ENCODE data around the gene PPP1R7. TPM values are rescaled to one million over a fixed set of nuclear protein-coding genes. Genes with fewer than 3 reads are reported as not detected.

PPP1R7 gene
- total and polyA plus RNA-seq, 4 donors = 18.0 to 45.8 (median 29.0) TPM

DNA sequence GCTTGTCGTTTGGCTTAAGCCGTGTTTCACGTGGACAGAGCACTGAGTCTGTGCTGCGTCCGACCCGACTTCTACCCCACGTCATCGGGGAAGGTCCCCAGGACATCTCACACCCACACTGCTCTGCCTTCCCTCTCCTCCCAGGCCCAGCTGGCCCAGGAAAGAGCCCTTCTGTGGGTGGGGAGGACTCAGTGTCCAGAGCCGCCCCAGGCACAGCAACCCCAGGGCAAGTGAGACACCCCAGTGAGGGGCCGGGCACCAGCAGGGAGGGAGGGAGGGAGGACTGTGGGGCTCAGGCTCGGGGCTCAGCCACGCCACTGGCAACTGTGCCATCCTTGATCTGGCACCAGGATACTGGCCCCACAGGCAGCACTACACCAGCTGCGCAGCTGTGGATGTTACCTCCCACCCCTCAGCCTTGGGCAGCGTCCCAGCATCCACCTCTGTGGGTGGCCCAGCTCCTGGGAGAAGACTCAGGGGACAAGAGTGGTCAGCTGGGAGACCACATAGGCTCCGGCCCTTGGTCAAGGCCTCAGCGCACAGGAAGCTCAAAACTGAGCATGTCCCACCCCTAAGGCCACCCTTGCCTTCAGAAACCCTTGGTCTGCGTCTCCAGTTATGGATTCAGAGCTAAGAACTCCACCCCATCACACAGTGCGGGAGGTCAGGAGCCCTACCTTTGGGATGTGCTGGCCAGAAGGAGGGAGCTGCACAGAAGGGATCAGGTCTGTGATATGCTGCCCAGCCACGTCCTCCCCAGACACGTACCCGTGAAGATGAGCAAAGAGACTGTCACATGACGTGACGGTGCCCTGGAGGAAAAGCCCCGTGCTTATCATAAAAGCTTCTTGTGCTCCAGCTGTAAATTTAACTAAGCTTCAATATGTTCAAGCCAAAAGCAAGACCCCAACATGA is 12.7 kb upstream of the PPP1R7 start (continued):
- TF ChIP-seq, protein P1, sequence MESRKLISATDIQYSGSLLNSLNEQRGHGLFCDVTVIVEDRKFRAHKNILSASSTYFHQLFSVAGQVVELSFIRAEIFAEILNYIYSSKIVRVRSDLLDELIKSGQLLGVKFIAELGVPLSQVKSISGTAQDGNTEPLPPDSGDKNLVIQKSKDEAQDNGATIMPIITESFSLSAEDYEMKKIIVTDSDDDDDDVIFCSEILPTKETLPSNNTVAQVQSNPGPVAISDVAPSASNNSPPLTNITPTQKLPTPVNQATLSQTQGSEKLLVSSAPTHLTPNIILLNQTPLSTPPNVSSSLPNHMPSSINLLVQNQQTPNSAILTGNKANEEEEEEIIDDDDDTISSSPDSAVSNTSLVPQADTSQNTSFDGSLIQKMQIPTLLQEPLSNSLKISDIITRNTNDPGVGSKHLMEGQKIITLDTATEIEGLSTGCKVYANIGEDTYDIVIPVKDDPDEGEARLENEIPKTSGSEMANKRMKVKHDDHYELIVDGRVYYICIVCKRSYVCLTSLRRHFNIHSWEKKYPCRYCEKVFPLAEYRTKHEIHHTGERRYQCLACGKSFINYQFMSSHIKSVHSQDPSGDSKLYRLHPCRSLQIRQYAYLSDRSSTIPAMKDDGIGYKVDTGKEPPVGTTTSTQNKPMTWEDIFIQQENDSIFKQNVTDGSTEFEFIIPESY (IDR thresholded peaks at IDR 0.05) = no peak
- TF ChIP-seq RAD21 (IDR thresholded peaks at IDR 0.05) = no peak
- no peak for TF ChIP-seq NR2F2 (IDR thresholded peaks at IDR 0.05)

DNA sequence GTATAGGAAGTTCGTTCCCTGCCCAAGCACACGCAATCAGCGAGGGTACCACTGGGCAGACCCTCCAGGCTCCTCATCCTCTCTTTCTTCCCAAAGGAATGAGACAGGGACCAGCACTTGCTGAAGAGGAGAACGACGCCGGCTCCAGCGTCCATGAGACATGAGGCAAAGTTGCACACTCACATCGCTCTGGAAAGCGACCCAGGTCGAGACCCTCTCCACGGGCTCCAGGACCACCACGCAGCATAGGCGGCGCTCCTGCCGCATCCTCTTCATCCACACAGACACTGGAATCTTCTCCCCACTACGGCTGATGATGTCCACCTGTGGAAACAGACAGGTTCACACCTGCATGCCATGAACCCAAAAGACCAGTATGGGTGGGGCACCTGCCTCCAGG is 11.8 kb upstream of the PPP1R7 start:
- Histone ChIP-seq H3K9ac (ENCODE audit: low read depth in 1 of 2, low read length in 2 of 2) (no peak overlapping the region), H3K9me3 (ENCODE audit: control insufficient read depth in 4 of 4, low read length in 3 of 4) (no peaks in the 10 kb centered on the region), H3K27me3 (ENCODE audit: control insufficient read depth in 4 of 4, insufficient read depth in 4 of 4, low read length in 3 of 4) (no peaks in the 10 kb centered on the region), H3K27ac (ENCODE audit: low read depth in 1 of 2, low read length in 2 of 2) (no peak overlapping the region), H3K36me3 (ENCODE audit: control insufficient read depth in 4 of 4, insufficient read depth in 3 of 4, low read depth in 1 of 4, low read length in 3 of 4) (peaks cover 0 to 4% (median 0%) of the 10 kb centered on the region in 4 donors), H3K4me3 (ENCODE audit: low read depth in 1 of 3, low read length in 3 of 3) (no peak overlapping the region), H3K4me1 (ENCODE audit: control insufficient read depth in 4 of 4, insufficient read depth in 4 of 4, low read length in 3 of 4) (peaks cover 1 to 11% (median 8%) of the 10 kb centered on the region in 4 donors)
- 97% methylated on average over 16 of the region's 16 CpGs for WGBS
- no peak for TF ChIP-seq NR2F2 (IDR thresholded peaks at IDR 0.05)
- TF ChIP-seq TAF1 (conservative IDR thresholded peaks at IDR 0.05) = no peak
- TF ChIP-seq RXRA (IDR thresholded peaks at IDR 0.05) = no peak
- TF ChIP-seq, protein P1 (IDR thresholded peaks at IDR 0.05) = no peak
- TF ChIP-seq, protein P2, sequence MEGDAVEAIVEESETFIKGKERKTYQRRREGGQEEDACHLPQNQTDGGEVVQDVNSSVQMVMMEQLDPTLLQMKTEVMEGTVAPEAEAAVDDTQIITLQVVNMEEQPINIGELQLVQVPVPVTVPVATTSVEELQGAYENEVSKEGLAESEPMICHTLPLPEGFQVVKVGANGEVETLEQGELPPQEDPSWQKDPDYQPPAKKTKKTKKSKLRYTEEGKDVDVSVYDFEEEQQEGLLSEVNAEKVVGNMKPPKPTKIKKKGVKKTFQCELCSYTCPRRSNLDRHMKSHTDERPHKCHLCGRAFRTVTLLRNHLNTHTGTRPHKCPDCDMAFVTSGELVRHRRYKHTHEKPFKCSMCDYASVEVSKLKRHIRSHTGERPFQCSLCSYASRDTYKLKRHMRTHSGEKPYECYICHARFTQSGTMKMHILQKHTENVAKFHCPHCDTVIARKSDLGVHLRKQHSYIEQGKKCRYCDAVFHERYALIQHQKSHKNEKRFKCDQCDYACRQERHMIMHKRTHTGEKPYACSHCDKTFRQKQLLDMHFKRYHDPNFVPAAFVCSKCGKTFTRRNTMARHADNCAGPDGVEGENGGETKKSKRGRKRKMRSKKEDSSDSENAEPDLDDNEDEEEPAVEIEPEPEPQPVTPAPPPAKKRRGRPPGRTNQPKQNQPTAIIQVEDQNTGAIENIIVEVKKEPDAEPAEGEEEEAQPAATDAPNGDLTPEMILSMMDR (IDR thresholded peaks at IDR 0.05; ENCODE audit: low read depth, low read length, missing input control) = no peak
- TF ChIP-seq, protein P3, sequence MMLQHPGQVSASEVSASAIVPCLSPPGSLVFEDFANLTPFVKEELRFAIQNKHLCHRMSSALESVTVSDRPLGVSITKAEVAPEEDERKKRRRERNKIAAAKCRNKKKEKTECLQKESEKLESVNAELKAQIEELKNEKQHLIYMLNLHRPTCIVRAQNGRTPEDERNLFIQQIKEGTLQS (IDR thresholded peaks at IDR 0.05) = no peak
- TF ChIP-seq FOXA2 (IDR thresholded peaks at IDR 0.05) = no peak
- no peak for DNase-seq (ENCODE audit: low spot score)

DNA sequence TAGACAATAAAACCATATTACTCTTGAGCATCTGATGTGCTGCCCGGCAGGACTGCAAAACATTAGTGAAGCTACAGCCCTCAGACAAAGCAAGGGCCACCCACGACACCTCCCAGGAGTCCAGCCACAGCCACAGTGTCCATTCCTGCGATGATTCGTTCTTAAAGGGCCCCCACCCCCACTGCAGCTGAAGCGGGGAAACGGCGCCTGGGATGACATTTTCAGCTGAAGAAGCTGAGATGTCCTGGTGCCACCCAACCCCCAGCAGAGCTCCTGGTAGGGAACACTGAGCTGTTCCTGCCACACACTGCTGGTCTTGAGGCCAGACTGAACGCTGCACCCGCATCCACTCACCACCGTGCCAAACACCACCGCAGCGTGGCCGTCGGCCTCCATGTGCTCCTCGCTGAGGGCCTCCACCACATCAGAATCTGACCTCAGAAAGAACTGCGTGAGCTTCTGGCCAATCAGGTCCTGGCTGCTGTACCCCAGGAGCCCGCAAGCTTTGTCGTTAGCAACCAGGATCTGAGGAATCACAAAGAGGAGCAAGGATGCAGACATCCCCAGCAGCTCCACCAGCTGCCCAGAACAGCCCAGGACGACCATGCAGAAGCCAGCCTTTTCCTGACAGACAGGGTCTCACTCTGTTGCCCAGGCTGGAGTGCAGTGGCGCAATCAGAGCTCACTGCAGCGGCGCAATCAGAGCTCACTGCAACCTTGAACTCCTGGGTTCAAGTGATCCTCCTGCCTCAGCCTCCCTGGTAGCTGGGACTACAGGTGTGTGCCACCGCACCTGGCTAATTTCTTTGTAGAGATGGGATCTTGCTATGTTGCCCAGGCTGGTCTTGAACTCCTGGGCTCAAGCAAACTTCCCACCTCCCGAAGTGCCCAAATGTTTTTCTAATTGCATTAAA is 10.5 kb upstream of the PPP1R7 start:
- H3K27ac ChIP-seq (ENCODE audit: low read depth in 1 of 2, low read length in 2 of 2) = no peak overlapping the region
- WGBS = 98% methylated on average over 24 of the region's 24 CpGs
- H3K9me3 ChIP-seq (ENCODE audit: control insufficient read depth in 4 of 4, low read length in 3 of 4) = no peaks in the 10 kb centered on the region
- peaks cover 1 to 11% (median 8%) of the 10 kb centered on the region in 4 donors for H3K4me1 ChIP-seq (ENCODE audit: control insufficient read depth in 4 of 4, insufficient read depth in 4 of 4, low read length in 3 of 4)
- no peaks in the 10 kb centered on the region for H3K27me3 ChIP-seq (ENCODE audit: control insufficient read depth in 4 of 4, insufficient read depth in 4 of 4, low read length in 3 of 4)
- H3K36me3 ChIP-seq (ENCODE audit: control insufficient read depth in 4 of 4, insufficient read depth in 3 of 4, low read depth in 1 of 4, low read length in 3 of 4) = peaks cover 0 to 4% (median 0%) of the 10 kb centered on the region in 4 donors
- H3K4me3 ChIP-seq (ENCODE audit: low read depth in 1 of 3, low read length in 3 of 3) = no peak overlapping the region
- H3K9ac ChIP-seq (ENCODE audit: low read depth in 1 of 2, low read length in 2 of 2) = no peak overlapping the region
- no peak for DNase-seq (ENCODE audit: low spot score)
- TF ChIP-seq, protein P1 (IDR thresholded peaks at IDR 0.05) = no peak
- no peak for TF ChIP-seq RAD21 (IDR thresholded peaks at IDR 0.05)
- TF ChIP-seq FOXA2 (IDR thresholded peaks at IDR 0.05) = no peak
- TF ChIP-seq, protein P2 (IDR thresholded peaks at IDR 0.05; ENCODE audit: low read depth, low read length, missing input control) = no peak
- TF ChIP-seq GABPA (IDR thresholded peaks at IDR 0.05 in 1 of 2, conservative IDR thresholded peaks at IDR 0.05 in 1 of 2) = no peak
- TF ChIP-seq JUND (IDR thresholded peaks at IDR 0.05) = no peak
- TF ChIP-seq HNF4G (IDR thresholded peaks at IDR 0.05) = no peak
- no peak for TF ChIP-seq FOXA1 (IDR thresholded peaks at IDR 0.05)

Measured in liver (tissue), 9 donors.